ENCODE data around the gene PLAC1. TPM values are rescaled to one million over a fixed set of nuclear protein-coding genes. Genes with fewer than 3 reads are reported as not detected.

PLAC1 gene
- total and polyA plus RNA-seq, 11 donors: 0.62 TPM; not detected in 10

- no peaks in the 10 kb centered on the region for H3K36me3 ChIP-seq
- H3K9me3 ChIP-seq: no peaks in the 10 kb centered on the region
- peaks cover 0 to 8% (median 0%) of the 10 kb centered on the region in 12 donors for H3K4me1 ChIP-seq
- intact Hi-C loops (cut with DNase I): no loop called here
- H3K27me3 ChIP-seq: peaks cover 0 to 12% (median 0%) of the 10 kb centered on the region in 9 donors
- H3K27ac ChIP-seq: no peak overlapping the region
- peak in 2 of 4 donors; percentile 35 to 55 for ATAC-seq
- WGBS, 4 donors: 59 to 77% (median 65%) methylated on average over 9 of the region's 9 CpGs
- no peak overlapping the region for H3K4me3 ChIP-seq
- no peak for DNase-seq
- no peak for TF ChIP-seq CTCF (IDR thresholded peaks at IDR 0.05)
- TF ChIP-seq POLR2A (IDR thresholded peaks at IDR 0.05): no peak
Observed at GRCh38 chrX:134631426-134632346, 26.6 kb downstream of the PLAC1 start.

- peak; percentile 73 to 79 (median 76) for ATAC-seq
- H3K36me3 ChIP-seq: no peaks in the 10 kb centered on the region
- H3K27me3 ChIP-seq: peaks cover 0 to 15% (median 0%) of the 10 kb centered on the region in 9 donors
- no peak overlapping the region for H3K27ac ChIP-seq
- no peaks in the 10 kb centered on the region for H3K9me3 ChIP-seq
- no peak overlapping the region for H3K4me3 ChIP-seq
- H3K4me1 ChIP-seq: peaks cover 0 to 20% (median 5%) of the 10 kb centered on the region in 12 donors
- WGBS, 4 donors: 36 to 53% (median 50%) methylated on average over 1 of the region's 1 CpG
- TF ChIP-seq POLR2A (IDR thresholded peaks at IDR 0.05): no peak
- TF ChIP-seq CTCF (IDR thresholded peaks at IDR 0.05): no peak
- intact Hi-C loops (cut with DNase I): loop anchor here in 1 of 10 donors (10.0 kb wide), 1 partner anchor 54 kb away; no protein-coding TSS in a partner anchor
- DNase-seq: no peak
Observed at GRCh38 chrX:134628663-134629062, 29.6 kb downstream of the PLAC1 start.

- DNase-seq (peak in 2 of 5 donors; percentile 47 to 54), ATAC-seq (peak in 3 of 4 donors; percentile 57 to 70 (median 69))
- H3K9me3 ChIP-seq: no peaks in the 10 kb centered on the region
- H3K27ac ChIP-seq: no peak overlapping the region
- no peak for TF ChIP-seq POLR2A (IDR thresholded peaks at IDR 0.05)
- no peak for TF ChIP-seq CTCF (IDR thresholded peaks at IDR 0.05)
- H3K27me3 ChIP-seq: peaks cover 0 to 12% (median 0%) of the 10 kb centered on the region in 9 donors
- H3K4me1 ChIP-seq: peaks cover 0 to 36% (median 20%) of the 10 kb centered on the region in 12 donors
- no peaks in the 10 kb centered on the region for H3K36me3 ChIP-seq
- no peak overlapping the region for H3K4me3 ChIP-seq
- intact Hi-C loops (cut with DNase I): loop anchor here in 1 of 10 donors (10.0 kb wide), 1 partner anchor 52 kb away; no protein-coding TSS in a partner anchor
Observed at GRCh38 chrX:134626434-134626833, 31.8 kb downstream of the PLAC1 start.

GRCh38 chrX:134625315-134625718, 33.0 kb downstream of the PLAC1 start:
- 48 to 64% (median 54%) methylated on average over 3 of the region's 3 CpGs for WGBS, 4 donors
- no peak for ATAC-seq
- Histone ChIP-seq H3K9me3 (no peaks in the 10 kb centered on the region), H3K27me3 (peaks cover 0 to 12% (median 0%) of the 10 kb centered on the region in 9 donors), H3K36me3 (no peaks in the 10 kb centered on the region), H3K4me1 (peaks cover 0 to 36% (median 20%) of the 10 kb centered on the region in 12 donors), H3K4me3 (no peak overlapping the region), H3K27ac (no peak overlapping the region)
- no peak for DNase-seq
- intact Hi-C loops (cut with DNase I): loop anchor here in 1 of 10 donors (10.0 kb wide), 1 partner anchor 51 kb away; no protein-coding TSS in a partner anchor
- no peak for TF ChIP-seq POLR2A (IDR thresholded peaks at IDR 0.05)
- no peak for TF ChIP-seq CTCF (IDR thresholded peaks at IDR 0.05)
